Measurements from ENCODE around the gene BORCS6. TPM values are rescaled to one million over a fixed set of nuclear protein-coding genes. Genes with fewer than 3 reads are reported as not detected.

Gene BORCS6
- total and polyA plus RNA-seq, 9 of the 15 experiments (the other 6 are each of a cell fraction or from before 2014, with no cell fraction given), result 0.01 to 7.4 (median 2.3) TPM

- TF ChIP-seq MGA (IDR thresholded peaks at IDR 0.05) (peak; percentile 92), ZC3H11A (IDR thresholded peaks at IDR 0.05; ENCODE audit: low read depth, low read length) (no peak), GMEB1 (CRISPR knock-in tag; IDR thresholded peaks at IDR 0.05) (no peak), ZZZ3 (IDR thresholded peaks at IDR 0.05) (no peak), EP400 (IDR thresholded peaks at IDR 0.05) (peak; percentile 90; the same call in 1 of the 2 replicates), ZNF583 (CRISPR knock-in tag; IDR thresholded peaks at IDR 0.05) (peak; percentile 62; the same call in 1 of the 2 replicates), NR4A1 (CRISPR knock-in tag; IDR thresholded peaks at IDR 0.05) (no peak), NR4A1 (tag; IDR thresholded peaks at IDR 0.05) (peak; percentile 79; the same call in 1 of the 2 replicates), ZNF639 (CRISPR knock-in tag; conservative IDR thresholded peaks at IDR 0.05 in 1 of 2, IDR thresholded peaks at IDR 0.05 in 1 of 2) (peak in 1 of 2 experiments; percentile 62; a peak in 1 of 4 replicates), BACH1 (tag; IDR thresholded peaks at IDR 0.05) (peak; percentile 51; the same call in 1 of the 2 replicates), HMG20B (CRISPR knock-in tag; IDR thresholded peaks at IDR 0.05) (no peak)
Observed at GRCh38 chr17:8223356-8224126, 33.6 kb upstream of the BORCS6 start (continued).
